Activated CD8-positive, alpha-beta memory T cell treated with anti-CD3 and anti-CD28 coated beads, Interleukin-2, amount 50 U/mL, for 48 hours (primary cell): ENCODE results near the gene NR4A3.
"Not testable (repeated sequence)": the region's sequence is repeated elsewhere in the genome, so short reads cannot be mapped to it uniquely, and the experiment has no call there.

Source experiments
- DNase-seq: peaks from one replicate; pipeline ENCODE4 v3.0.0-alpha.2; 2020

NR4A3 gene

DNA sequence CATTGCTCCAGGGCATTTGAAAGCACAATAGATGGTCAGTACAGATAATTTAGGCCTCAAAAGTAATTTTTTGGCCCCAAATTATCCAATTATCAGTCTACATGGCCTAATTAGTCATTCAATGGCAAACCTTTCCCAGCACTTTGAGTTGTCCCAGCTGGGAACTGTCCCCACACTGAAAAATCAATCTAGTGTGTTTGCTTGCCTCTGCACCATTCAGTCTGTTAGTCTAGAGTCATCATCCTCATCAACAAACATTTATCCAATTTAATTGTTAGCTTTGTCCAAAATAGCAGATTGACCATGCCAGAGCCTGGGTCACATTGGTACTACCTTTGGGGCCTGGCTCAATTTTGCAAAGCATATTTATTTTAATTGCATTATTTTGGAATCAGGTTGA is 13.9 kb downstream of the NR4A3 start:
- DNase-seq = no peak

DNA sequence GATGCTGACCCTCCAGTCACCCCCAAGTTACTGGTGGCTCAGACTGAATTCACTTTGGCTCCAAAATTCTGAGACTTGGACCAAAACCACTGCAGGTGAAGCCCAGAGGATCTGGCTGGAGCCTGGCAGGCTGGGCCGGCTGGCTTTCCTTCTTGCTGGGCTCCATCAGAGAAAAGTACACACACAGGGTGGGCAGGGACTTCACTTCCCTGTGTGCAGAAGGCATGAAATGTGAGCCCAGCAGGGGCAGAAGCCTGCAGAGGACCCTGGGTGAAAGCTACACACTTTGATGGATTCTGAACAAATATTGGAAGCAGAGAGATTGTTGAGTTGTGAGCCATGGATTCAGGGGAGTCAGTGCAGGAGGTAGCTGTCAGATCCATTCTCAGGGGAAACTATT is 18.4 kb downstream of the NR4A3 start:
- no peak for DNase-seq

DNA sequence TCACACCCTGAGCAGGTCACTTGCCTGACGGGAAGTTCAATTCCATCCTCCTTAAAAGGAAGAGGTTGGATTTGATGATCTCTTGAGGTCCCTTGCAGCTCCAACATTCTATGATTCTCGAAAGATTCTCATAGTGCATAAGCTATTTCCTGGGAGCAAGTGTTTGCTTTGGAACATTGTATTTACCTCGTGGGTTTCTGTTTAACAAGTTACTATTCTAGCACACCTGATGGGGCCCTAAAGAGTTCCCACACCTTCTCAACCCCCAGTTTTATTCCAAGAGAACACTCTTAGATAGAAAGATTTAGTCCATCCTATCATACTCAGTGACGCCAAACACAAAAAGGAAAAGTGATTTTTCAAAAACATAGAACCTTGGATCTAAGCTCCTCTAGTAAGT is 23.4 kb downstream of the NR4A3 start:
- DNase-seq = no peak

DNA sequence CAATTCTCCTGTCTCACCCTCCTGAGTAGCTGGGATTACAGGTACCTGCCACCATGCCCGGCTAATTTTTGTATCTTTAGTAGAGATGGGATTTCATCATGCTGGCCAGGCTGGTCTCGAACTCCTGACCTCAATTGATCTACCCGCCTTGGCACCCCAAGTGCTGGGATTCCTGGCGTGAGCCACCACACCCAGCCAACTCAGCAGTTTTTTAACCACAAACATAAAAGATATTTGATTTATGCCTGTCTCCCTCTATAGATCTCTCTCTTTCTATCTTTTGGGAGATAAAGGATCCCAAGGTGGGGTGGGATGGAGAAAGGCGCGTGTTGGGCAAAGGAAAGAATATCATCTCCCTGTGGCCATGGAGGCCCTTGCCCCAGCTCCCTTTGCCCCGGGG is 26.8 kb downstream of the NR4A3 start:
- no peak for DNase-seq

DNA sequence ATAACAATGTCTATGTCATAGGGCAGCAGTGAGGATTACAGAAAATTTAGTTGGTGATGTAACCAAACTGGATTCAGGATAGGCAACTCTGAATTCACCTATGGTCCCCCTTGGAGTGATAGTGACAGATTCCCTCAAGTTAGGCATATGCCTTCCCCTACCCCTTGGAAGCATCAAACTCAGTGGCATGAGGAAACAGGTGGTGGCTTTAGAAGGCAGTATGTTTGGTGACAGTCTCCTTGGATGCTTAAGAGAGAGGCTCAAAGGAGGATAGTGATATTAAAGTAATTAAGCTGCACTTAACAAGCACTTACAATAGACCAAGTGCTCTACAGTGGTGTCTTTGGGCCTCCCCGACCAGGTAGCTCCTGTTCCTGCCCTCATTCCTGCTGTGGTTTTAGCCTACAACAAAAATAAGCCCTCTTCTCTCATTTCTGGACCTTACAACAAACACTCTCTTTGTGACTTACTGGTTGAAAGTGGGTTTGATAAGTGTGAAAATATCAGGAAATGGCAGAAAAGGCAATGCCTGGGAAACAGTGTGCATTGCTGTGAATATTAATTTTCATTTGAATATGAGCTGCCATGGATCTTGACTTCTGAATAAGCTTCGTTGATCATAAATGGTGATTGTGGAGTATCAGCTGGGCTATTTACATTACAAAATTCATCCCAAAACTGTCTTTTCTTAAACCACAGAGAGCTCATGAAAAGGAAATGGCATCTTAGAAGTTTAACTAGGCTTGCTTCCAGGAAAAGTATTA is 29.2 kb downstream of the NR4A3 start:
- no peak for DNase-seq

DNA sequence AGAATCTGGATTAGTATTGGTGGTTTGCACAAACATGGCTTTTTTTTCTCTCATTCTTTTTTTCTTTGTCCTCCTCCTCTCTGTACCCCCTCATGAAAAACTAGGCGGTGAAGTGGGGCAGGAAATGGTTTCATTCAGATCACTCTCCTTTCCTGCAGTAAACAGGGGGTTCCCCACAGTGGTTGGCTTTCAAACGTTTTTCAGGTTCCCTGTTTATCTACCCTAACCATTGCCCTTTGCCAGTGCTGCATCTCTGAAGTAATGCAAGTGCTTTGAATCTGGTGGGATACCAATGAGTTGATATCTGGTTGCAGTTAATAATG is 29.8 kb downstream of the NR4A3 start:
- DNase-seq = no peak

DNA sequence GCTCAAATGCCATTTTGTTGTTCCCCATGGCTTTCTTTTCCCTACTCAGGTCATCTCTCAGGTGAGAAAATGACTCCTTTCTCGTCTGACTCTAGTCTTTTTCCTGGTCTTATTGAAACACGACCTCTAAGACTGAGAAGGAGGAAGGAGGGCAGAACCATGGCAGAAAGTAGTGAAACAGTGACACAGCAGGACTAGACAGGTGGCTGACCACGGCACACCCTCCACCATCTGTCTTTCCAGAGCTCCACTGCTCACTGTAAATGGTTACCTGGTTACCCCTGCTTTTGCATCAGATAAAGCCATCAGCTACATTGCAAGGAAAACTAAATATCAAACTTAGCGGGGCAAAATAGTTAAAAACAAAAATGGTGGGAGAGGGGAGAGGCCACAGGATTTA is 30.9 kb downstream of the NR4A3 start:
- no peak for DNase-seq

DNA sequence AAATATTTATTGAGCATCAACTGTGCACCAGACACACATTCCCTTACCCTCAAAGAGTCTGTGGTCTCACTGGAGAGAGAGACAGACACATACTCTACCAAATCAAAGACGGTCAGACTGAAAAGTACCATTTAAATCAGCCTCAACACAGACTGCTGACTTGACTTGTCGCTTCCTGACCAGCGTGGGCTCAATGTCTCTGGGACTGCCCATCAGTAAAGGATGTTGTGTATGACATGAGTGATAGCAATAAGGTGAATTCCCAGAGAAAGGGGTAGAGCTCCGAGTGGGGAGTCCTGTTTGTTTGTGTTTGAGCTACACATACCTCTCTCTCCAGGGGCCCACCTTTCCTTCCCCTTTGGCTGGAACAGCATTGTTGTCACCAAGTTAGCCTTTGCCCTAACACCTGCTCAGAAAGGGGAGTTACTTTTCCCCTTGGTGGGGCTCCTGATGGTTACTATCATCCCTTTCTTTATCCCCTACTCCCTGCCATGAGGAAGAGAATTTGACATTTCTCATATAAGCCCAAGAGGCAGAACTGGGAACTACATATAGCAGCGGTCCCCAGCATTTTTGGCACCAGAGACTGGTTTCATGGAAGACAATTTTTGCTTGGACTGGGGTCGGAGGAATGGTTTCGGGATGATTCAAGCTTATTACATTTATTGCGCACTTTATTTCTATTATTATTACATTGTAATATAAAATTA is 33.9 kb downstream of the NR4A3 start:
- DNase-seq = no peak

DNA sequence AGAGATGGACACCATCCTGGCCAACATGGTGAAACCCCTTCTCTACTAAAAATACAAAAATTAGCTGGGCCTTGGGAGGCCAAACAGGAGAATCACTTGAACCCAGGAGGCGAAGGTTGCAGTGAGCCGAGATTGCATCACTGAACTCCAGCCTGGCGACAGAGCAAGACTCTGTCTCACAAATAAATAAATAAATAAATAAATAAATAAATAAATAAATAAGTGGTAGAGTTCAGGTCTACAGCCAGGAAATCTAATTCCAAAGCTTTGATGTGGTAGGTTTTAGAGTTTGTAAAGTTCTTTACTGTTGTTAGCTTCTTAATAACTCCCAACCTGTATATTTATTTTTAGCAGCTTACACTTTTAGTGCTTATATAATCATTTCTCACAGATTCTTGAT is 35.9 kb downstream of the NR4A3 start:
- DNase-seq = not testable (repeated sequence)

DNA sequence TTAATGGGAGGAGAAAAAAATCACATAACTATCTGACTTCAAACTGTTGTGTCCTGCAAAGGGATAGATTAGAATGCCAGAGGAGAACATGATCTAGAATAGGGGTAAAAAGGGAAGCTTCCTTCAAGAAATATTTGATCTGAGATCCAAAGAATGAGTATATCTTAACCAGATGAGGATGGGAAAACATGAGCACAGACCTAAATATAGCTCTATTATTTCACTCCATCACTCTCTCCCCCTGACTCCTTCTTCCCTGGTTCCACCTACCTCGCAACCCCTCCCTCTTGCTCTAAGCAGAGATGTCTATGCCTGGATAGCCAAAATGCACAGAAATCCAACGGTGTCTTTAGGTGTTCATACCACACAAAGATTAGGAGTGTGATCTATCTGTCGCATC is 36.4 kb downstream of the NR4A3 start:
- DNase-seq = no peak

DNA sequence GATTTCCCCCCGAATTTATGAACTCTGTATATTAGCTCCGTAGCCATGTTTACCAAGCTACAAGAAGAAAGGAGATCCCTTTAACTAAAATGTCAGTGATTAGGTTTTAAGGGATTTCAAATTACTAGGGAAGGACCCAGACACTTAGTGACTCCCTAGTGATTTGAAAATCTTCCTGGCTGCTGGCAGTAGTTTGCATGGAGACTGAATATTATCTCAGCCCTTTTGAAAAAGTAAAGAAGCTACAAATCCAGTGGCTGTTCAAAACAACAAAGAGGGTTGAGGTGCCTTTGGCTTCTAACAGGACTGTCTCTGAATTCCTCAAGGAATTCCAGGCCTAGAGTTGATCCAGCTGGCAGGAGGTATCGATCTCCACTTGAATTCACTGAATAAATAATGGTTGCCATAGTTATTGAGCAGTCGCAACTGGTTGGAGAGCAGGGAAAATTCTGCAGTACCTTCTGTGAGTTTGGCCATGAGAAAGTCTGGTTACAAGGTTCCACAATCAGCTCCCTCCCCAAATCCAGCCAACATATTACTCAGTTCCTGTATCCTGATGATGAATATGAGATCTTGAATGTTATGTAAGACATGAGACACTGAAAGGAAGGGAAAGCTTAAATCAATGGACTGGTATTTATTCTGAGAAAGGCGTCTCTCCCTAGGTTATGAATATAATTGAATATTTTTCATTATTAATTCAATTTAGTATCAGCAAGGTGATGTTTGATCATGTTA is 37.7 kb downstream of the NR4A3 start:
- DNase-seq = no peak

DNA sequence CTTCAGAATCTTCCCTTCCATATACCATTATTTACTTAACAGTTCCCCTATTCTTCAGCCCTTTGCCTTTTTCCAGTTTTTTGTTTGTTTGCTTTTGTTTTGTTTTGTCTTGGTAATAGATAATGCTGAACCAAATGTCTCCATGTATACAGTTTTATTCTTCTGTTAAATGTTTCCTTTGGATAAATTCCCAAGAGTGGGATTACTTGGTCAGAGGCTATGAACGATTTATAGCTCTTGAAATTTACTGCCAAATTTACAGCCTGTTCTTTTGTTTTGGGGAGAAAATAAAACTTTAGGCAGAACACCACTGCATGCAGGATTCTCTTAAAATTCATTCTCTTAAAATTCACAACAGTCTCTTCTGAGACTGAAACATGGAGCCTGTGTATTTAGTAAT is 38.6 kb downstream of the NR4A3 start:
- no peak for DNase-seq

DNA sequence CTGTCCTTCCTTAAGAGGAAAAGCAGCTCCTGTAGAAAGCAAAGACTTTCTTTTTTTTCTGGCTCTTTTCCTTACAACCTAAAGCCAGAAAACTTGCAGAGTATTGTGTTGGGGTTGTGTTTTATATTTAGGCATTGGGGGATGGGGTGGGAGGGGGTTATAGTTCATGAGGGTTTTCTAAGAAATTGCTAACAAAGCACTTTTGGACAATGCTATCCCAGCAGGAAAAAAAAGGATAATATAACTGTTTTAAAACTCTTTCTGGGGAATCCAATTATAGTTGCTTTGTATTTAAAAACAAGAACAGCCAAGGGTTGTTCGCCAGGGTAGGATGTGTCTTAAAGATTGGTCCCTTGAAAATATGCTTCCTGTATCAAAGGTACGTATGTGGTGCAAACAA is 42.3 kb downstream of the NR4A3 start:
- no peak for DNase-seq

DNA sequence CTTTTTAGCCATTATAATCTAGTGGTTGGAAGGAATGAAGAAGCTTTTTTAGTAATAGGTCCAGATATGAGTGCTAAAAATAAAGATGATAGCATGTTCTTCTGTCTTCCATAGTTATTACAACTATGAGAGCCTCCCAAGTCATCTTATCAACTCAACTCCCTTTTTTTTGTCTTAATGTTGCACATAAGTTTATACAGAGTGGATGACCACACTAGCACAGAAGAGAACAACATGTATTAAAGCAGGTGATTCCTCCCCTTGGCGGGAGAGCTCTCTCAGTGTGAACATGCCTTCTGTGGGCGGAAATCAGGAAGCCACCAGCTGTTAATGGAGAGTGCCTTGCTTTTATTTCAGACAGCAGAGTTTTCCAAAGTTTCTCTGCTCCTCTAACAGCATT is 44.7 kb downstream of the NR4A3 start:
- no peak for DNase-seq

DNA sequence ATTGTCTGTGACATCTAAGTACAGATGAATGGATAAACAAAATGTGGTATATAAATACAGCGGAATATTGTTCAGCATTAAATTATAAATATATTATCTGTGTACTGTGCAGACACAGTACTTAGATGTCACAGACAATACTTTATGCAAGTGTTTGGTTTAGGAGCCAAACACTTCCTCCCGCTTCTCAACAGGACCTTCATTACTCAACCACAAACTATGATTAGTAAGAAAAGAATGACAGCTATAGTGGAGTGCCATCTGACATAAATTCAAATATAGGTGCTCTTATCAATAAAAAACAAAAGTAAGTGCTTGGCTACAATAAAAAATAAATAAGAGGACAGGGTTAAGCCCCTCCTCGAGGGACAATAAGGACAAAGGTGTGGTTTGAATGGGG is 45.9 kb downstream of the NR4A3 start:
- no peak for DNase-seq

DNA sequence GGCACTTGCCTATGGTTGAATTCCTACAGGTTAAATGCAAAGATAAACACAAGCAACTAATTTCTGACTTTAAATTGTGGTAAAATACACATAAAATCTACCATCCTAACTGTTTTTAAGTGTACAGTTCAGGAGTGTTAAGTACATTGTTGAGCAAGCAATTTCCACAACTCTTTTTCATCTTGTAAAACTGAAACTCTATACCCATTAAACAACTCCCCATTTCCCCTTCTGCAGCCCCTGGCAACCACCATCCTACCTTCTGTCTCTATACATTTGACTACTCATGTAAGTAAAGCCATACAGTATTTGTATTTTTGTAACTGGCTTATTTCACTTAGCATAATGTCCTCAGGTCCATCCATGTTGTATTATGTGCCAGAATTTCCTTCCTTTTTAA is 46.3 kb downstream of the NR4A3 start:
- DNase-seq = no peak

DNA sequence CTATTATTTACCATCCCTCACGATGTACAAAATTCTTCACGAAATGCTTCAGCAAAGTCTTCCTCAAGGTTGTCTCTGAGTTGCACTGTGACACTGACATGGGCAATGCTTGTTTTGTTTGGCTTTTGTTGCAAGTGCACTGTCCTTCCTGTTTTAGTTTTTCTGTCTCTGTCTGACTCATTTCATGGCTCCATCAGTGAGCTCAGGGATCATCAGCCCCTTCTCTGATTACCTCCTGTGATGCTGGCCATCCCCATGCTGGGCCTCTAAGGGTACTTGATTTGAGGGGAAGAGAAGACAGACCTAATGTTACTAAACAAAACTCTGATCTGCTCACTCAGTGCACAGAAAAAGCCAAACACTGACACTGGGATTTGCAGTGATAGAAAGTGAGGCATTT is 47.2 kb downstream of the NR4A3 start:
- DNase-seq = no peak

DNA sequence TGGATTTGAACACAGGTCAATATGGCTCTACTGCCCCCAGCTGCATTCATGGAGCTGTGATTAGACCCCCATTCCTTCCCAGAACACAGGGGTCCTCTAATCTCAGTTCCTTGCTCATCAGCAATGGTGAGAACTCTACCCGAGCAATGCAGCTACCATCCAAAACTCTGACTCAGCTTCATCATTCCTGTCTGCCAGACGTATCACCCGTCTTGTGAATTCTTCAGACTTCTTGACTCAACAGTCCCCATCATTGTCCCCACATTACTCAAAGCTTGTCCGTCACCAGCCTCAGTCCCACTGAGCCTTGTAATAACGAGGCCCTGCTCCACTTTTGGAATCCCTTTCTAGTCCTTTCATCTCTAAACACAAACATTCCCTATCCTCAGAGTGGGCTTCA is 48.4 kb downstream of the NR4A3 start:
- DNase-seq = no peak

DNA sequence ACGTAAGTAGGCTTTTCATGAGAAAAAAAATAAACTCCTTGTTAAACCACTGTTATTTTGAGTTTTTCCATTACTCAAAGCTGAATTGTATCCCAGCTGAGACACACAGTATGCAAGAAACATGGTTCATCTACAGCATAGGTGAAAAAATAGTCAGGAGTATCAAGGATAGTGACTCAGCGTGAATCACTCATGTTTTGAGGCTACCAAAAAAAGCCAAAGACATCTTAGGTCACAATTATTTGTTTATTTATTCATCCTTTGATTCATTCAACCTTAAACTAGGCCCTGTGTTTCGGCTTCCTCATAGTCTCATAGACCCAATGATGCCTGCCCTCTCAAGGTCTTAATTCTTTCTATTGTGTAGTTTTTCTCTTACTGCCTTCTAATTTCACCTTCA is 51.8 kb downstream of the NR4A3 start:
- no peak for DNase-seq

DNA sequence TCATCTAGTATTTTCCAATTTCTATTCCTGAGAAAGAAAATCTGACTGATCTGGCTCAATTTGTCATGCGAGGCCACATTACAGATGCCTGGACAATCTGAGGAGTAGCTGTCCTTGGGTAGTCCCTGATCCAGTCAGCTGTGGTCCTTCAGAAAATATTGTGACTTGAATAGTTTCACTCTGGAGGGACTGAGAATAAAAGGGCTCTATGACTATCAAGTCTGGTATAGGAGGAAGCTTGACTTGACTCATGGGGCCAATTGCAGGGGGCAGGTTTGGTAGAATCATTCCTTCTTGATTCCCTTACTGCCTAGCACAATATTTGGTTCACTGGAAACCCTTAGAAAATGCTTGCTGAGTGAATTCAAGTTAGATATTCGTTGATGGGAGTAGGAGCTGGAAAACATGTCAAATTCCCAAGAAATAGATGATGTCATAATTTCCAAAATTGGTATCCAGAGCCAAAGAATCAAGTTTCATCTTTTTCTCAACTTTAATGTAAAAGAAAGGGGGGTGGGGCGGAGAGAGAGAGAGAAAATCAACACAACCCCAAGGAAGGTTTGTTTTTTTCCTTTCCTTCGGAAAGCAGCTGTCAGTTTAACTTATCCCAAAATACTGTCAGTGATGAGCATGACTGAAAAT is 52.4 kb downstream of the NR4A3 start:
- DNase-seq = no peak

DNA sequence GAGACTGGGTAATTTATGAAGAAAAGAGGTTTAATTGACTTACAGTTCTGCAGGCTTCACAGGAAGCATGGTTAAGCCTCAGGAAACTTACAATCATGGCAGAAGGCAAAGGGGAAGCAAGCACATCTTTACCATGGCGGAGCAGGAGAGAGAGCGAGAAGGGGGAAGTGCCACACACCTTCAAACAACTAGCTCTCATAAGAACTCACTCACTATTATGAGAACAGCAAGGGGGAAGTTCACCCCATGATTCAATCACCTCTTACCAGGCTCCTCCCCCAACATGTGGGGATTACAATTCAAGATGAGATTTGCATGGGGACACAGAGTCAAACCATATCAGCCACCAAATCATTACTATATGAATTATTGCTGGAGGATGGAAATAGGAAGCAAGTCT is 54.5 kb downstream of the NR4A3 start:
- DNase-seq = no peak

DNA sequence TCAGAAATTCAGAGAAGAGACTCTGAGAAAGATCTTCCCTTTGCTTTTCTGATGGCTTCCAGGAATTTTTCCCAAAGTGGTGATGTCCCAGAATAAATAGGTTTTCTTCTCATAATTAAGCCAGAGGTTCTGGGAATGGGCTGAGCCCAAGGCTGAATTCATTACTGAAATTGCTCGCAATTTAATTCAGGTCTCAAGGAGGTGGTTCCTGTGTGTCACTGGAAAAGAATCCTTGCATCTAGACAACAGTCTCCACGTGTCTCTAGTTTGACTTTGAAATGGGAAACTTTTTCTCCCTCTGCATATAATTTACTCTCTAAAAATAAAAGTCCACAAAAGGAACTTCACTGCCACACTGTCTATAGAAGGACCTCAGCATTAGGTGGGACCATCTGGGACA is 57.0 kb downstream of the NR4A3 start:
- DNase-seq = no peak

DNA sequence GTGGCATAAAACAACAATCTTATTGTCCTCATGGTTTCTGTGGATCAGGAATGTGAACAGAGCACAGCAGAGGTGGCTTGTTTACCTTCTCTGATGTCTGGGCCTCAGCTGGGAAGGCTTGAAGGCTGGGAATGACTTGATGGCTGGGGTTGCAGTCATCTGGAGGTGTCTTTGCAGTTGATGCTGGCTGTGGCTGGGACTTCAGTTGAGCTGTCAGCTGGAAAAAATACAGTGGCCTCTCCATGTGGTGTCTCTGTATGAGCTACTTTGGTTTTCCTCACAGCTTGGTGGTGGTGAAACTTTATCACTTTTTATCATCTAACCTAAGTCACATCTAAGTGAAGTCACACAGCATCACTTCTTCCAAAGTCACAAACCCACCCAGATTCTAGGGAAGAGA is 60.1 kb downstream of the NR4A3 start:
- DNase-seq = no peak

DNA sequence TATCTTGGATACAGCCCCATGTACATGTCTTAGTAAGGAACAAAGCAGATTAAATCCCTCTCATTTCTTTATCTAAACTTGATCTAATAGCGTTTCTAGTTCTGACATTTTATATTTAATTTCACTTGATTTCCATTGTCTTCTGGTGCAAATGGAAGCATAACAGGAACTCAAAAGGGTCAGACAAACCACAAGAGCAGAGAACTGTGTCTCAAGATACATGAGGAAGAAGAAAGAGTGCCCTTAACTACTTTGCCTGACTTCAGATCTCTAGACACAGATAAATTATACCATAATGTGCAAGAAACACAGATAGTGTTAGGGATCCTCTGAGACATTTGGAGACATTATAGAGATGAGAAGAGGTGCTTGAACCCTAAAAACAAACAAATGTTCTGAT is 64.1 kb downstream of the NR4A3 start:
- no peak for DNase-seq
